DMS53 treated with DMSO at 0.1 percent for 48 hours (cell line): ENCODE results near the gene IVL.

Experiments
- DNase-seq: peaks from one replicate; lab custom pipeline; 2025; ENCODE audit not compliant: unreplicated experiment; lab: John Stamatoyannopoulos, UW

IVL gene

GRCh38 chr1:152951711-152952110 lies 43.4 kb downstream of the IVL start:
- no peak for DNase-seq

GRCh38 chr1:152953761-152954160 lies 45.4 kb downstream of the IVL start:
- no peak for DNase-seq

- DNase-seq: no peak
Measured at GRCh38 chr1:152954436-152954835, 46.1 kb downstream of the IVL start.

GRCh38 chr1:152957561-152957960 lies 49.2 kb downstream of the IVL start:
- DNase-seq: no peak

- DNase-seq: no peak
Measured at GRCh38 chr1:152959273-152959672, 50.9 kb downstream of the IVL start.

GRCh38 chr1:152959801-152960451 lies 51.6 kb downstream of the IVL start:
- DNase-seq: no peak

GRCh38 chr1:152960452-152961044 lies 52.2 kb downstream of the IVL start:
- DNase-seq: no peak
